NCI-H345 (cell line): Measurements from ENCODE around the gene TRMT10A.

Experiments used
- DNase-seq: peaks from one replicate; lab custom pipeline; 2025; lab: John Stamatoyannopoulos, UW

TRMT10A gene, protein sequence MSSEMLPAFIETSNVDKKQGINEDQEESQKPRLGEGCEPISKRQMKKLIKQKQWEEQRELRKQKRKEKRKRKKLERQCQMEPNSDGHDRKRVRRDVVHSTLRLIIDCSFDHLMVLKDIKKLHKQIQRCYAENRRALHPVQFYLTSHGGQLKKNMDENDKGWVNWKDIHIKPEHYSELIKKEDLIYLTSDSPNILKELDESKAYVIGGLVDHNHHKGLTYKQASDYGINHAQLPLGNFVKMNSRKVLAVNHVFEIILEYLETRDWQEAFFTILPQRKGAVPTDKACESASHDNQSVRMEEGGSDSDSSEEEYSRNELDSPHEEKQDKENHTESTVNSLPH

DNA sequence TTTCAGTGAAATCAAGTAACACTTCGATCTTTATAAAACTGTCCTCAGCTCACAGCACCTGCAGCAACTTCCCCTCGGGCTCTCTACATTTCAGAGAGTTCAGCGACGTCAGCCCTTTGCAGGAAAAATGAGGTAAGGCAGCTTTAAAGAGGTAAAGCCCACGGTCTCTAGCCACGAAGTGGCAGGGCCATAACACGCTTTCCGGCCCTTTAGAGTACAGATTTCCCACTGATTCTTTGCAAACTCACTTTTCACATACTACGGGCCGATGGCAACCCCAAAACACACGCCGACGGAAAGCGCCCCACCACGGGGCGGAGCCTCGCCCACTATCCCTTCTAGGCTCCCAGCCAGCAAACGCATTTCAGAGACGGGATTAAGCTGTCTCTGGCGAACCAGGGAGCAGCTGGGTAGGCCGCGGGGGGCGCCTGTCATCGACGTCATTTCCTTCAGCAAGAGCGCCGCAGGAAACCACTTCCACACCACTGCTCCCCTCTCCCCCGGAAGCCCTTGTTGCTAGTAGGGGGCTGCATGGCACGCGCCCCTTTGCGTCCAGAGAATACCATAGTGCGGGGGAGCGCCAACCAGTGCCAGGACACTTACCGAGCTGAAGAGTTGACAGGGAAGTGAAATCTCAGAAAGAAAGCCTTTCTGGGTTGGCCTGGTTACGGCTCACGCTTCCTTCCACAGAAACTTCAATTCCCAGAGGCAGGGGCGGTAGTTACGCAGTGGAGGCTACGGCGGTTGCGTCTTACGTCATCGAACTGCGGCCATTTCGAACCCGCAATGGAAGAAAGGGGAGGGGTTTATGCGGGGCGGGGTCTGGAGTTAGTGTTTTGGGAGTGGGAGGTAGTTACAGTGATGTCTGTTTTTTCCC lies at the start of gene TRMT10A:
TSS of gene TRMT10A (minus strand) at position 730 of the 877 bp plus-strand sequence. CDS start 4,701 bp downstream, outside the sequence.
- peak; percentile 94 for DNase-seq

DNA sequence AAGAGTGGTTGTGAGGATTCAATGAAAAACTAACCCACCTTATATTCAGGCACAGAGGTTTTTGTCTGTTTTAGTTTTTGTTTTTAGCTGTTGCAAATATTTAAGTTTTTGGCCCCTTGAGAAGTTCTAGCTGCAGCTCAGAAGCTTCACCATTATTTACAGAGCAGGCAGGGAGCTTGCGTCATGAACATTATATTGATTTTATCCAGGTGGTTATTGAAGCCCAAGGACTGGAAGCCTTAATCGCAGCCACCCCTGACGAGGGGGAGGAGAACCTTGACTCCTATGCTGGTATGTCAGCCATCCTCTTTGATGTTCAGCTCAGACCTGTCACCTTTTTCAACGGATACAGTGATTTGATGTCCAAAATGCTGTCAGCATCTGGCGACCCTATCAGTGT lies 48.9 kb upstream of the TRMT10A start:
- DNase-seq = no peak

DNA sequence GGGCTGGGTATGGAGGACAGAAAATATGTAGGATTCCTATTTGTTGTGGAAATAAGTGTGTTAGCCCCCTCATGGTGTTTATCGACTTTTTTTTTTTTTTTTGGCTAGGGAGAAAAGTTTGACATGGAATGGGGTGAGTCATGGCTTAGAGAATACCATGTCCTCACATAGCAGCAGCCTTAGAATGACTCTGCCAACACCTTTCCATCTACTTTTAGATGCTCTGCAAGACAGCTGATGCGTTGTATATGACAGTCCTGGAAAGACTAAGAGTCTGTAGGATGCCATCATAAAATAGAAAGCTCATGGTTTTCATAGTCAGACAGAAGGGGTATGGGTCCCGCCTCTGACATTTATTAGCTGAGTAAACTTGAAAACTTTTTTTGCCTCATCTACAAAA lies 48.4 kb upstream of the TRMT10A start:
- no peak for DNase-seq

DNA sequence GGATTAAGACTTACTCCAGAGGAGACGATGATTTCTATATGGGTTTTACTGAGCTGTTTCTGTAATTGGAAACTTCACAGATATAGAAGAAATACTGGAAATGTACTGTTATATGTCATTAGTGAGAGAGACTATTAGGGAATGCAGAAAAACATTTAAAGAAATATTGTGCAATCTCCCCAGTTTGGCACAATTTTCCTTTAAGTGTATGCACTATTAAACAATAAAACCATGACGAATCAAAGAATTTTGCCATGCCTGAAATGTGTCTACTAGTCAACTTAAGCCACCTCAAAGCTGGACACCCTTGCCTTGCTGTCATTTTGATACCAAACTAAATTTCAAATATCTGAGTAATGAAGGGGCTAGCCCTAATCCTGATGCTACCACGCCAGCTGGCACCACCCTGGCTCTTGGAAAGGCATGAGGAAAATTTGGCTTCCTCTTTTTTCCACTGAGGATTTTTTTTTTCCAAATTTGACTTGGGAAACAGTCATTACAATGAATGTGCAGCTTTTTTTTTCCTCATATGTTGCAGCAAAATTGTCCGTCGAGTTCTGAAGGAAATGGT lies 46.9 kb upstream of the TRMT10A start:
- DNase-seq = no peak

DNA sequence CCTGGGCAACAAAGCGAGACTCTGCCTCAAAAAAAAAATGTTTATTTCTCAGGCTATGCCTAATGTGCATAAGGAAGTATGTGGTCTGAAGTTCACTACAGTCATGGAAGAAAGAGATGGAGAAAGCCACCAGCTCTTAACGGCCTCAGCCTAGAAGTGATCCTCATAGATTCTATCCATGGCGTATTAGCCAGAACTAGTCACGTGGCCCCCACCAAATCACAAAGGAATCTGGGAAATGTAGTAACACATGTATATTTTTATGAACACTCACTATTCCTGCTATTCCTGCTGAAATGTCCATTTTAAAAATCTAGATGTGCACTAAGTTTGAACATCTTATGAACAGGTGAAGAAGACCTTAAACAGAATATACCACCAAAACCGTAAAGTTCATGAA lies 44.6 kb upstream of the TRMT10A start:
- no peak for DNase-seq

DNA sequence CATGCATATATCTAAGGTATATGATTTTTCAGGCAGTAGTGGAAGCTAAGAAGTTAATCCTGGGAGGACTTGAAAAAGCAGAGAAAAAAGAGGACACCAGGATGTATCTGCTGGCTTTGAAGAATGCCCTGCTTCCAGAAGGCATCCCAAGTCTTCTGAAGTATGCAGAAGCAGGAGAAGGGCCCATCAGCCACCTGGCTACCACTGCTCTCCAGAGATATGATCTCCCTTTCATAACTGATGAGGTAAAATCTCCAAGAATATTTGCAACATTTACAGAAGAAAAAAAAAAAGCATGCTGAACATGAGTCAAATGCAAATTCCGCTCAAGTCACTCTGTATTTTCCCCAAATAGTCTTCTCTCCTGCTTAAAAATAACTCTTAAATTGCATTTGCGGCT lies 42.9 kb upstream of the TRMT10A start:
- no peak for DNase-seq

DNA sequence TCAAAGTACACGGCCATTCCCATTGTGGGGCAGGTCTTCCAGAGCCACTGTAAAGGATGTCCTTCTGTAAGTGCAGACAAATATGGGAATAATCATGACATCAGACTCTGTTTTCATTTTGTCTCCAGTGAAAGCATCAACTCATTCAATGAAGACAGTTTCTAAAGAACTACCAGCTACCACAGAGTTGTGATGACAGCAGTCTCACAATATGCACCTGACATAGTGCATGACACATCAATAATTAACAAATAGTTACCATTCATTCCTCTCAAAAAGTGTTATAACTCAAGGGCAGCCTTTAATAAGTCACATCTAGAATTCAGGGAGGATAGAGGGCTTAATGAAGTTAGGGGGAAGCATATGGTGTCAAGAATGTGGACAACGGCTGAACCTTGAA lies 31.0 kb upstream of the TRMT10A start:
- DNase-seq = no peak

DNA sequence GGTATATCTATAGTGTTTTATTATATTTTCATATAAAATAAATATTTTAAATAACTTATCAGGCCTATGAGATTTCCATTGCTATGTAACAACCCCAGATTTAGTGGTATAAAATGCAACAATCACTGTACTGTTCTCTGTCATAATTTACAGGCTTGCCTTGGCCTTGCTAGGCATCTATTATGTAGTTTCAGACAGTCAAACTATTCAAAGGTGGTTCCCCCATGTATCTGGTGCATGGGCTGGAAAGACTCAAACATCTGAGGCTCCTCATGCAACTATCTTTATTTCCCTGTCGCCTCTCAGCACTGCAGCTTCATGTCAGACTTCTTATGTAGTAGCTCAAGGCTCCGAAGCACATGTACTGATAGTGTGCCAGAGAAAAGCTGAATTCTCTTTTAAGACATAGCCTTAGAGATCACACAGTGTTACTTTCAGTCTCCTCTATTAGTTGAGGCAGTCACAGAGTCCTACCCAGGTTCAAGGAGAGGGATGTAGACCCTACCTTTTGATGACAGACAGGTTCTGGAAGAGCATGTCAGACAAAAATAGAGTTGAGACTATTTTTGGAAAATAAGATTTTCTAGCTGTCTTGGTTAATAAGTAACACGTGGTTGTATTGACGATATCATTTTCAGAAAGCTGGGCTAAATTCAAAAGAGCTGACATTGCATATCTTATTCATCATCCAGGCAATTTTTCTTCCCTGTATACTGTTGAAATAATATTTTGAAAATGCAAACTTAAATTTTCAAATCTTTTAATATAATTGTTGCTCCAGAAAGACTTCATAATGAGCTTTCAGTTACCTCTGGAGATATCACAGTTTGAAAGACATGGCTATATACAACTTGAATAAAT lies 30.2 kb upstream of the TRMT10A start:
- DNase-seq = no peak

DNA sequence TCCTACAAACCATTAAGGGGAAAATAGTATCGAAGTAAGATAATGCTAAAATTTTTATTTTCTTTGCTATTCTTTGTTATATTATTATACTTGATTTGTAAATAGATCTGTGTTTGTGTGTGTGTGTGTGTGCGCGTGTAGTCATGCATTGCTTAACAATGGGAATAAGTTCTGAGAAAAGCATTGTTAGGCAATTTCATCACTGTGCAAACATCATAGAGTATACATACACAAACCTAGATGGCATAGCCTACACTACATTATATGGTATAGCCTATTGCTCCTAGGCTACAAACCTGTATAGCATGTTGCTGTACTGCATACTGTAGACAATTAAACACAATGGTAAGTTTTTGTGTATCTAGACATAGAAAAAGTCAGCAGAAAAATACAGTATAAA lies 27.9 kb upstream of the TRMT10A start:
- DNase-seq = no peak

DNA sequence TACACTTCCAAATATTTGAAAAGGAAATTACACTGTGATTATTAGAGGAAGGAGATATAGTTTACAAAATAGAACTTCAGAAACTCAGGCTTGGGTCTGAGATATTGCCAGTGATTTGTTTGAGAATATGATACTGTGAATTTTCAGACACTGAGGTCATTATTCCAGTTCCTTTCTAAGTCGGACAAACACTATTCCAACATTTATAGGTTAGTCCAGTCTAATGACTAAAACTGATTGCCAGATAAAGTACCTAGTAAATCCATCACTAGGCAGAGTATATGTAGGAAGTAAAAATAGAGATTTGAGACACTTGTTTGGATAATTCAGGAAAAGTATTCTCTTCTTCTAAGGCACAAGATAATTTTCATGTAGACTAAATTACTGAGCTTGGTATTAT lies 24.0 kb upstream of the TRMT10A start:
- no peak for DNase-seq

DNA sequence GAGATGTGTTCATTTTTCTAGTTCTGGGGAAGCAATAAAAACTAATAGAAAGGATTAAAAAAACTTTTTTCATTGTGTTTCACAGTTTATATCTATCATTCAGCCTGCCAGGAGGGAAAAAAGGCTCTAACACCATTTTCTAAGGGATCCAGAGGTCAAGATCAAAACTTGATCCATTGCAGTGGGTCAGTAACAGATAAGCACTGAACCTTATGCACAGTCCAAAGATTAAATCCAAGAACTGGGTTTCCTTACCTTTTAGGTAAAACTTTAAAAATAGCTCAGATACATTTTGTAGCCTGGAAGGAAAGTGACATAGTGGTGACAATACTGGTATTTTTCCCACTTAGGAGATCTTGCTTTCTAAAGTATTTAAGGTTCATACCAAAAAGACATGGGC lies 23.5 kb upstream of the TRMT10A start:
- DNase-seq = no peak

DNA sequence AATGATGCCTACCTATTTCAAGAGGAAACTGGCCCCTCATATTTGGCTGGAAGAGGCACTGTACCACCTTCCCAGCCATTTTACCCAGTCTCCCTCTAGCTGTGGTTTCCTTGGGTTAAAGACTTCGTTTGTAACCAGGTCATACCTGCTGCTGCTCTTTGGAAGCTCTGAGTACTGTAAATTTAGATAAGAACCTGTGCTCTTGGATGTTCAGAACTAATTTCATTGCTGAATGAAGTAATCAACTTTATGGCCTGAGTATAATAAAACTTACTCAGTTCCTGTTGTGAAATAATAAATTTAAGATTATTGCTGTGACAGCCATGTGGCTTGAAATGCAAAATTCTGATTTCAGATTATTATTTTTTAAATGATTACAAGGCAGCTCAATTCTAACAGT lies 23.0 kb upstream of the TRMT10A start:
- DNase-seq = no peak

DNA sequence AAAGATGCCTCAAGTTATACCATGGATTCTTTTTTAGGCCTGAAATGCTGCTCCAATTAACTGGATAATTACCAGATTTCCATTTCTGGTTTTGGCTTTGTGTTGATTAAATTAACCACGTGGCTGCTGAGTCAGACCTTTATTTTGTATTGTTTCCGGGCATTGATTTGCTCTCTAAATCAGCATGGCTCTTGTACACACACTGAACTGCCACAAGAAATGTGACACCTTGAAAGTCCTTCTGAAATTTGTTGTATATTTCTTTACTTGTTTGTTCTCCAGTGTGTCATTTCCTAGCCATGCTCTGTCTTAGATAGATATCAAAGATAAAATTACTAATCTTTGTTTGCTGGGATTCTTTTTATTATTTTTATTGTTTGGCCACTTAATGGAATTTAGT lies 22.5 kb upstream of the TRMT10A start:
- DNase-seq = peak; percentile 1

DNA sequence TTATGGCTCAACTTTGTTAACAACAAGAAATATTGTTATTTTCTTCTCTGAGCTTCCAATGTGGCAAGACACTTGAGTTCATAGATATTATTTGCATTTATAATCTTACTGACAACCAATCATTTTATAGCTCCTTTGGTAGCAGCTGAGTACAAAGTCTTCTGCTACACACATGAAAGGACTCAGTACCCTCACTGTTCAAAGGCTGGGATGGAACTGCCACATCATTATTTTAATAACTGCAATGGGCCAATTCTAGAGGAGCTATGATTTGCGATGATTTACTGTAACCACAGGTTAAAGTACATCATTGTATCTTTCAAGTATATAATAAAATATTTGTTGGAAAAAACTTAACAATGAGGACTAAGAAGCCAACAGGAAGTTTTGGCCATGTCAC lies 21.7 kb upstream of the TRMT10A start:
- DNase-seq = no peak

DNA sequence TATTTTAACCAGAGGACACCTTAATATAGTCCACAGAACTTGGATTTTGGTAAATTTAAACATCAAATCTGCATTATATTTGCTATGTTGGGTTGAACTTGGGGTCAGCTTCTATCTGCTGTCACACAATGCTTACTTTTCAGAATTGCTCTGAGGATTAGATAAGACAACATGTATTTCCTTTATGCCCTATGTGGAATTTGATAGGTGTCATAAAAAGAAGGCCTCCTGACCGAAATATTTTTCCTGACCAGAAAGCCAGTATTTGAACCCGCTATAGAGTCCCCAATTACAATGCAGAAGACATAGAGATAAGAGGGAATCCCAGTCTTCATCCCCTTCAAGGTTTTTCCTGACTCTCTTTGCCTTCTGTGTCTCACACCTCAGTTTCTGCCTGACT lies 14.9 kb upstream of the TRMT10A start:
- DNase-seq = no peak

DNA sequence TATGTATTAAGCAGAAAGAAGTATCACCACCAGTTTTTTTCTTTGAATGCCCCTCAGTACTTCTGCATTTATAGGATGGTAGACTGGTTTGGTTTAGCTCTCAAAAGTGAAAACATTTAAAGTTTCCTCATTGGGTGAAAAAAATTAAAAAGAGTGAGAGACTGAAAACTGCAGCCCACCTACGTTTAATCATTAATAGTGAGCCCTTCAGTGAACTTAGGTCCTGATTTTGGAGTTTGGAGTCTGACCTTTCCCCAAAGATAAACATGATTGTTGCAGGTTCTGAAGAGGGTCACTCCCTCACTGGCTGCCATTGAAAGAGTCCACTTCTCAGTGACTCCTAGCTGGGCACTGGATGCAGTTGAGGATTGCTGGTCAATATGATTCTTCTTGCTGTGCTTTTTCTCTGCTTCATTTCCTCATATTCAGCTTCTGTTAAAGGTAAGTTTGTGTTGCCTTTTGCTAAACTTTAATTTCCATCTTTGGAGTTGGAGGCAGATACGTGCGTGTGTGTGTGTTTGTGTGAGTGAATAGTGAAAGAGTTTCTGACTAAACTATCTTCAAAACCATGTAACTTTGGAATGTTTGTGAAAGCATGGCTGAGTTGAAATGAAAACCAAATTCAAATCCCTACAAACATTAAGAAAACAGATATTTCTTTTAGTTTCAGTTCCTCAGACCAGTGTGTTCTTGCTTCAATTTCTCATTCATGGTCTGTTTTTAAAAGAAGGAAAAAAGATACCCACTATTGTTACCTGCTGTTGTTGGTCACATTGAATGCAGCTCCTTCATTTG lies 10.9 kb upstream of the TRMT10A start, which contains the start of gene MTTP:
TSS of gene MTTP (plus strand) at position 295 of the 795 bp plus-strand sequence. CDS start at position 381, 86 bp downstream.
- no peak for DNase-seq

DNA sequence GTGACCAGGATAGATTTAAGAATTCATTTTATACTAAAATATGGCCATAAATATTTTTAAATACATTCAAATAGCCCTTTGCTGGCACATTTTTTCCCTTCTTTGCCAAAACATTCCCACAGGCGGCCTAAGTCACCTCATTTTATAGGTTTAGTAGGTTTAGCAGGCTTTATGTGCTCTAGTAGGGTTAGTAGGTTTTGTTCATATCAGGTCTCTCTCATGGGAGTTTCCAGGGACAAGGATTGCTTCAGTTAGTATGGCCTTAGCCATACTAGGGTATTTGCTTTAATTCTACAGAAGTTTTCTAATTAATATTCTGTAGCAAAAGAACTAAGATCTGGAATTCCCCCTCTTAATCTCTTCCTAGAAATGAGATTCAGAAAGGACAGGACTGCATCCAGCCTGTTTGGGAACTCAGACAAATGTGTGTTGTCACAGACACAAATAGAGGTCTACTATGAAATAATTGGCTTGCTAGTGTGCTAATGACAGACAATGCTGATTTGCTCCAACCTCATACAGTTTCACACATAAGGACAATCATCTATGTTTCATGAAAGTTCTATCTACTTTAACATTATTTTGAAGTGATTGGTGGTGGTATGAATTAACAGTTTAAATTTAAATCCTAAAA lies 10.0 kb upstream of the TRMT10A start:
- DNase-seq = no peak

DNA sequence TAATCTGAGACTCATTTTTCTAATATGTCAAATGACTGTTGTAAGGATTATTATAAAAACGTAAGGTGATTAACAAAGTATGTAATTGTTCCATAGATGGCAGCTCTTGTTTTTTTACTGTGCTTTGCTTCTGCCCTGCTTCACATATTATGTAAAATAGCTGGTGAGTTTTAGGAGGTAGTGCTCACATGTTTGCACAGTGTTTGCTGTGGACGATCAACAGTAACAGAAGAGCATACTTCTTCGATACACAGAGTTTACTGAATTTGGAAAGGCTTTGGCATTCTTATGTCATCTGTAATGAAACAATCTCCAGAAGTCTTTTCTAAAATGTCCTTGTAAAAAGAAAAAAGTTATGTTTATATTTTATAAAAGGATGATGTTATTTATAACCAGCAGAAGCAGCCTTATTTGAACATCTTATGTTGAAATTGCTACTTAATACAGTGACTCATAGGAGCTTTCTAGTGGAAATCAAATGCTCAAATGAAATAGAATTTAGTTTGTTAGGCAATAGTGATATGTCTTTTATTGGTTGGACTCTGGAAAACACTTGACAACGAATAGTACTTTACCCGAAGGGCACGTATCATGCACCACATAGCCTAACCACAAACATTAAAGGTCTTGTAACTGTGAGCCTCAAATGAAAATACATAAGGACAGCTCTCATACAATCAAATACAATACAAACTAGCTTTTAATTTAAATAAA lies 8.8 kb upstream of the TRMT10A start:
- DNase-seq = no peak

DNA sequence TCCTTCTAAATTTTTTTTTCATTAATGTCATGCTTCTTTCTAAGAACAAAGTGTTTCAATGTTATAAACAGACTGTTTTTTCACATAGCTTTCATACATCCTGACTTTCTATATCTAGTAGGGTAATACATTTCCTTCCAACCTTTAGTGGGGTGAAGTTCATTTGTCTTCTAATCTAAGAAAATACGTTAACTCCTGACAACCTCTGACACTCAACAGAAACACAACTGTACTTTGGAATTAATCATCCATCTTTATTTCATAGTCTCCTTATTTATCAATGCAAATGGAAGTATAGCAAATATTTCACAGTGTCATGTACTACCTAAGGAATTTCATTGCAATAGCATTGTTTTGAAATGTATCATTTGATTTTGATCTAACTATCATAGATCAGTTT lies 8.0 kb upstream of the TRMT10A start:
- DNase-seq = no peak

DNA sequence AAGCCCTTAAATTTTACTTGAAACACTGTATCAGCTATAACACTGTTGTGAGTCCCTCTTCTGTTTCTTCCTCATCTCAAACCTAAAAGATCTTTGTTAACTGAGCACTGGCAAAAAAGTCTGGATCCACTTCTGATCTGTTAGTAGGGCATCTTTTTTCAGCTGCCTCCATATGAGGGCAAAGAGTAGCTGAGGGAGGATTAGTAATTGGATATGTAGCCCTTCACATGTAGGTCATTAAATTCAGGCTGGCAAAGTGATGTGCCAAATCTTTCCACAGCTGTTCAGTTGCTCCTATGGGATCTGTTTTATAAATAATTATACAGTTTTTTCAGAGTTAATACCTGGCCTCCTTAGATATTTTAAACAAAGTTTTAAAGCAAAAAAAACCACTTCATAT lies 1.1 kb upstream of the TRMT10A start:
- DNase-seq = no peak
